Measurements from ENCODE around the gene ZIC4. TPM values are rescaled to one million over a fixed set of nuclear protein-coding genes. Genes with fewer than 3 reads are reported as not detected.

ZIC4 gene
- total RNA-seq, 4 donors from 2014 or later: 3.4 to 7.0 (median 4.5) TPM

DNA sequence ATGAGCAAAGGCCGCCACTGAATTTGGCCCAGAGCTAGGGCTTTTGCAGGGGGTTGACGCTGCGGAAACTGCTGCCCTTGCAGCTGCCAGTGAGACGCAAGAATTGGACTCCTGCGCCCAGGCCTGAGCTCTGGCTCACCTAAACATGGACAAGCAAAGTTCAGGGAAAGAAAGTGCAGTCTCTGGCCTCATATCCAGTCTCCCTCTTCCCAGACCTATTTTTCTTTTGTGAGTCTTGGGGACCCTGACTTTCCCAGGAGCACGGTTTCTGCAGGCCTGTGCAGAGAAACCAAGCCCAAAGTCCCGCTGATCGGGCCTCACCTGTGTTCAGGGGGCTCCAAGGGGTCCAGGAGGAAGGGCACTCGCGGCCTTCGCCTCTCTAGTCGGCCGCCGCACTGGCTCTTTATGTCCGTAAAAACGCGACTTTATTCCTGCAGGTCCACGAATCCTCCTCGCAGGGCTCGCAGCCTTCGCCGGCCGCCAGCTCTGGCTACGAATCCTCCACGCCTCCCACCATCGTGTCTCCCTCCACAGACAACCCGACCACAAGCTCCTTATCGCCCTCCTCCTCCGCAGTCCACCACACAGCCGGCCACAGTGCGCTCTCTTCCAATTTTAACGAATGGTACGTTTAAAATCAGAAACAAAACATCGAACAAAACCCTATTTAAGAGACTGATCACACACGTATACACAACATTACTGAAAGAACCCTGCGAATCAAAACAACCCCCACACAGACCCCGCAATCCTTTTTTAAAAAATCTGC, 6.8 kb upstream of the ZIC4 start:
- TF ChIP-seq CTCF (IDR thresholded peaks at IDR 0.05; ENCODE audit: low read depth): no peak

GRCh38 chr3:147412261-147412916, 6.0 kb upstream of the ZIC4 start:
- no peak for TF ChIP-seq CTCF (IDR thresholded peaks at IDR 0.05; ENCODE audit: low read depth)

GRCh38 chr3:147411815-147412241, 5.5 kb upstream of the ZIC4 start:
- no peak for TF ChIP-seq CTCF (IDR thresholded peaks at IDR 0.05; ENCODE audit: low read depth)

DNA sequence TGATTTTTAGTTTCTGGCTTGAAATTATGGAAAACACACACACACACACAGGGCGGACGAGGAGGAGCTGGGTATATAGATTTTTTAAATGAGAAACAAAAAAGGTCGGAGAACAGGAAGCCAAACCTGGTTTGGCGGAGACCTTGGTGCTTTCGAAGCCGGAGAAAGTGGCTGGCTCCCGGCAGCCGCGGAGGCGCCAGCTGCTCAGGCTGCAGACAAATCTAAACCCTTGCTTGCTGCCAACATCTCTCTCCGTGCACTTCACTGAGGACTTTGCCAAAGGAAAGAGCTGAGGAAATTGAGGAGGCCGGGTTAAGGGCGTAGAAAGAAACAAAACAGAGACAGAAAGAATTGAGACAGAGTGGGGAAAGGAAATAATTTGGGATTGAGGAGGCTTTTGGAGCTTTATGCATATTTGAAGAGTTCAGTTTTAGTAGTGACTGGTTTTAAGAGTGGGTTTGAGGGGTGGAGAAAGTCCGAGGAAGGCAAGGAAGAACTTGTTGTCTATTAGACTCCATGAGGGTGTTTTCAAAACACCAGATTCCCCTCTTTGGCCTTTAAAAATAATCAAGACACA, 5.0 kb upstream of the ZIC4 start:
- TF ChIP-seq CTCF (IDR thresholded peaks at IDR 0.05; ENCODE audit: low read depth): no peak

DNA sequence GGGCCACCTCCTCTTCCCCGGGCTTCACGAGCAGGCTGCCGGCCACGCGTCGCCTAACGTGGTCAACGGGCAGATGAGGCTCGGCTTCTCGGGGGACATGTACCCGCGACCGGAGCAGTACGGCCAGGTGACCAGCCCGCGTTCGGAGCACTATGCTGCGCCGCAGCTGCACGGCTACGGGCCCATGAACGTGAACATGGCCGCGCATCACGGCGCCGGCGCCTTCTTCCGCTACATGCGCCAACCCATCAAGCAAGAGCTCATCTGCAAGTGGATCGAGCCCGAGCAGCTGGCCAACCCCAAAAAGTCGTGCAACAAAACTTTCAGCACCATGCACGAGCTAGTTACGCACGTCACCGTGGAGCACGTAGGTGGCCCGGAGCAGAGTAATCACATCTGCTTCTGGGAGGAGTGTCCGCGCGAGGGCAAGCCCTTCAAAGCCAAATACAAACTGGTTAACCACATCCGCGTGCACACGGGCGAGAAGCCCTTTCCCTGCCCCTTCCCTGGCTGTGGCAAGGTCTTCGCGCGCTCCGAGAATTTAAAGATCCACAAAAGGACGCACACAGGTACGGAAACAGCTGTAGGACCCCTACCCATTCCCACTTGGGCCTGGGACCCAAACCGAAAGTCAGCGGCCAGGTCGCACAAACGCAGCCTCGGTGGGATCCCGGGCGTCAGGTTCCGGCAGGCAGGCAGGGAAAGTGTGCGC, 4.3 kb upstream of the ZIC4 start:
- no peak for TF ChIP-seq CTCF (IDR thresholded peaks at IDR 0.05; ENCODE audit: low read depth)

DNA sequence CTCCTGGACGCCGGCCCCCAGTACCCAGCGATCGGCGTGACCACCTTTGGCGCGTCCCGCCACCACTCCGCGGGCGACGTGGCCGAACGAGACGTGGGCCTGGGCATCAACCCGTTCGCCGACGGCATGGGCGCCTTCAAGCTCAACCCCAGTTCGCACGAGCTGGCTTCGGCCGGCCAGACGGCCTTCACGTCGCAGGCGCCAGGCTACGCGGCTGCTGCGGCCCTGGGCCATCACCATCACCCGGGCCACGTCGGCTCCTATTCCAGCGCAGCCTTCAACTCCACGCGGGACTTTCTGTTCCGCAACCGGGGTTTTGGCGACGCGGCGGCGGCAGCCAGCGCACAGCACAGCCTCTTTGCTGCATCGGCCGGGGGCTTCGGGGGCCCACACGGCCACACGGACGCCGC, 3.8 kb upstream of the ZIC4 start:
- no peak for TF ChIP-seq CTCF (IDR thresholded peaks at IDR 0.05; ENCODE audit: low read depth)
